Measurements from ENCODE around the gene CYP3A5. TPM values are rescaled to one million over a fixed set of nuclear protein-coding genes. Genes with fewer than 3 reads are reported as not detected.
"Not testable (repeated sequence)": the region's sequence is repeated elsewhere in the genome, so short reads cannot be mapped to it uniquely, and the experiment has no call there.

CYP3A5 gene
- total RNA-seq, 3 donors from 2014 or later, result 0.20 to 0.63 TPM; not detected in 1

DNA sequence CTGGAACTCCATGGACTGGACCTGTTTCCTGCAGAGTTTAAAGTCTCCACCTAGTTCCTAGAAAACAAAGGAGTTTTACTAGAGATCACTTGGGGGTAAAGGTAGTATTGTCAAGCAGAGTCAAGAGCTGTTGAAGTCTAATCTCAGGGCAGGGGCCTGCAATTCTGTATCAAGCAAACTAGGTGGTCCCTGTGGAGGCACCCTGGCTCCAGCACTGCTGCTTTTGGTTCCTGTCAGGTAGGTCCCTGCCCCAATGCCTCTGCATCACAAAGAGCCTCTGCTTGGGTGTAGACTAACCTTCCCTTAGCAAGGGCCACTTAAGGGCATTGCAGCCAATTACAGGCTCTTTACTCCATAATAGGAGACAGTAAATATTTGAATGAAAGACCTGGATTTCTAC lies 40.5 kb downstream of the CYP3A5 start:
- Mint-ChIP-seq H3K9me3 (no peaks in the 10 kb centered on the region), H3K4me1 (ENCODE audit: low read depth) (peaks cover 26% of the 10 kb centered on the region)

DNA sequence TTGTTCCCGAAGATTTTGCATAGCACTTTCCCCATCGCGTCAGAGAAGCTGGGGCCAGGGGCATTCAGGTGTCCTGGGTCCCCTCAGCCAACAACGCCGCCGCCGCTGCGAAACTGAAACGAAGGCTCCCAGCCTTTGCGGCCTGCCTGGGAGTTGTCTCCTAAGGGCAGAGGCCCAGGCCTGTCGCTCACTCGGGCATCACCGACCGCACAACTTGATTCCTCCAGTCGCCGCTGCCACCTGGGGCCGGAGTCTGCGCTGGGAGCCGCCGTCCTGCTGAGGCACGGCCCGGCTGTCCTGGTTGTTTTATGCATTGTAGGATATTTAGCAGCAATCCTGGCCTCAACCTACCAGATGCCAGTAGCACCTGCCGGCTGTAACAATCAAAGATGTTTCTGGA lies 41.1 kb downstream of the CYP3A5 start:
- Mint-ChIP-seq H3K36me3 (ENCODE audit: insufficient read depth) (peaks cover 26% of the 10 kb centered on the region), H3K4me3 (no peak overlapping the region), H3K27me3 (ENCODE audit: low read depth) (no peaks in the 10 kb centered on the region), H3K4me1 (ENCODE audit: low read depth) (peaks cover 26% of the 10 kb centered on the region), H3K9me3 (no peaks in the 10 kb centered on the region)
- no peak for ATAC-seq
- DNase-seq, result no peak

More for the DNA sequence above, 40.5 kb downstream of the CYP3A5 start:
- Mint-ChIP-seq H3K36me3 (ENCODE audit: insufficient read depth) (peaks cover 29% of the 10 kb centered on the region), H3K27me3 (ENCODE audit: low read depth) (no peaks in the 10 kb centered on the region), H3K4me3 (no peak overlapping the region)
- ATAC-seq (no peak), DNase-seq (no peak)

DNA sequence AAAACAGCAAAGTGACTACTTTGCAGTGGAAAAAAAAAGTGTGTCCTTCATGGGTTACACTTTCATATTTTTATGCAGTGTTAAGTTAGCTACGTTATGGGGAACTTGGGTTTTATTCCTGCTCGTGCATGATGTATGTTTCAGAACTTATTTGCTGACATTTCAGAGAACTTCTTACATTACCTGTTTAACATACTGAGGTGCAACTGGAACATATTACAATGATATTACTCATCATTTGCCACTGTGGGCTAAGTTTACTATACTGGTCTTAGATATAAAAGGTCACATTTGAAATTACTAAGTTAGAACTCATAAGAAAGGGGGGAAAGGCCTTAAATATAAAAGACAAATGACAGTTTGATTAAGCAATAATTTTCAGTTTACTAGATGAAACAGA lies 42.4 kb downstream of the CYP3A5 start:
- not testable (repeated sequence) for H3K27me3 Mint-ChIP-seq (ENCODE audit: low read depth); DNase-seq; H3K4me3 Mint-ChIP-seq; H3K9me3 Mint-ChIP-seq
- Mint-ChIP-seq H3K36me3 (ENCODE audit: insufficient read depth) (peaks cover 27% of the 10 kb centered on the region), H3K4me1 (ENCODE audit: low read depth) (peaks cover 26% of the 10 kb centered on the region)
- peak; percentile 88 to 94 for ATAC-seq

DNA sequence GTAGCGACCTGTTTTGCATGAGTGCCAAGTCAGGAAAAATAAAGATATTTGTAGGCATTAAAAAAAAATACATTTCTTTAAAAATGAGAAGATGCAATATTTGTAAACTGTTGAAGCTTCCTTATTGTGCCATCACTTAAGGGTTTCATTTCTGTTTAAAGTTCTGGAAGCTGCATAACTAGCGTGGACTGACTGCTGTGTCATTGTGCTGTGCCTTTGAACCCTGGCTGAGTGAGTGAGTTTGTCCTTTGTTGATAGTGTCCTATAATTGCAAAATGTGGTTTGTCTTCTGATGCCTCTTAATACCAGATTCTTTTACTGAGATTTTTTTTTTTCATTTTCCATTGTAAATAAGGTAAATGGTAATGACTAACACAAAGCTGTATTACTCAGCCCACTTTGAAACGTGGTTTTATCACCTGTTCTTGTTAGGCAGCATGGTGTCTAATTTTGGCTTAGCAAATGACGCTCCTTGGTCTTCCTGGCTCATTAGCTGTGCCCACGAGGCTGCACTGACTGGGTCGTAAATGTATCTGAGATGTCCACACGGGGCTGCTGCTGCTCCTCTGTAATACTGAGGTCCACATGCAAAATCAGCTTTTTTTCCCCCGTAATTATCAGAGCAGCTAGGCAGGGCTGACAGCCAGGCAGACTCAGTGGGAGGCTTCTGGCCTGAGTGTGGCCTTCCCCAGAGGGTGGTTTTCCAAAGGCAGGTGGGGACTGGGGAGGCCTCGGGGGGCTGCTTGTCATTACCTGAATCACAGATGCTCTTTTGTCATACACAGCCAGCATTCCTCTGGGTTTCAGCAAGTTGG lies 48.3 kb downstream of the CYP3A5 start:
- no peaks in the 10 kb centered on the region for H3K27me3 Mint-ChIP-seq (ENCODE audit: low read depth)
- DNase-seq (no peak), ATAC-seq (peak; percentile 94 to 97)
- no peak overlapping the region for H3K4me3 Mint-ChIP-seq
- H3K4me1 Mint-ChIP-seq (ENCODE audit: low read depth), result peaks cover 24% of the 10 kb centered on the region
- no peaks in the 10 kb centered on the region for H3K9me3 Mint-ChIP-seq
- peaks cover 37% of the 10 kb centered on the region for H3K36me3 Mint-ChIP-seq (ENCODE audit: insufficient read depth)

DNA sequence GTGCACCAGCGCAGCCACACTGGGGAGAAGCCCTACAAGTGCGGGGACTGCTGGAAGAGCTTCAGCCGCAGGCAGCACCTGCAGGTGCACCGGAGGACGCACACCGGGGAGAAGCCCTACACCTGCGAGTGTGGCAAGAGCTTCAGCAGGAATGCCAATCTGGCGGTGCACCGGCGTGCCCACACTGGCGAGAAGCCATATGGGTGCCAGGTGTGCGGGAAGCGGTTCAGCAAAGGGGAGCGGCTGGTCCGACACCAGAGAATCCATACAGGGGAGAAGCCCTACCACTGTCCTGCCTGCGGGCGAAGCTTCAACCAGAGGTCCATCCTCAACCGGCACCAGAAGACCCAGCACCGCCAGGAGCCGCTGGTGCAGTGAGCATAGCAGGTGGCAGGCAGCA lies 50.2 kb downstream of the CYP3A5 start:
- peaks cover 35% of the 10 kb centered on the region for H3K4me1 Mint-ChIP-seq (ENCODE audit: low read depth)
- peaks cover 50% of the 10 kb centered on the region for H3K36me3 Mint-ChIP-seq (ENCODE audit: insufficient read depth)
- no peak for DNase-seq
- ATAC-seq, result no peak
- H3K27me3 Mint-ChIP-seq (ENCODE audit: low read depth), result no peaks in the 10 kb centered on the region
- no peak overlapping the region for H3K4me3 Mint-ChIP-seq
- H3K9me3 Mint-ChIP-seq, result no peaks in the 10 kb centered on the region

DNA sequence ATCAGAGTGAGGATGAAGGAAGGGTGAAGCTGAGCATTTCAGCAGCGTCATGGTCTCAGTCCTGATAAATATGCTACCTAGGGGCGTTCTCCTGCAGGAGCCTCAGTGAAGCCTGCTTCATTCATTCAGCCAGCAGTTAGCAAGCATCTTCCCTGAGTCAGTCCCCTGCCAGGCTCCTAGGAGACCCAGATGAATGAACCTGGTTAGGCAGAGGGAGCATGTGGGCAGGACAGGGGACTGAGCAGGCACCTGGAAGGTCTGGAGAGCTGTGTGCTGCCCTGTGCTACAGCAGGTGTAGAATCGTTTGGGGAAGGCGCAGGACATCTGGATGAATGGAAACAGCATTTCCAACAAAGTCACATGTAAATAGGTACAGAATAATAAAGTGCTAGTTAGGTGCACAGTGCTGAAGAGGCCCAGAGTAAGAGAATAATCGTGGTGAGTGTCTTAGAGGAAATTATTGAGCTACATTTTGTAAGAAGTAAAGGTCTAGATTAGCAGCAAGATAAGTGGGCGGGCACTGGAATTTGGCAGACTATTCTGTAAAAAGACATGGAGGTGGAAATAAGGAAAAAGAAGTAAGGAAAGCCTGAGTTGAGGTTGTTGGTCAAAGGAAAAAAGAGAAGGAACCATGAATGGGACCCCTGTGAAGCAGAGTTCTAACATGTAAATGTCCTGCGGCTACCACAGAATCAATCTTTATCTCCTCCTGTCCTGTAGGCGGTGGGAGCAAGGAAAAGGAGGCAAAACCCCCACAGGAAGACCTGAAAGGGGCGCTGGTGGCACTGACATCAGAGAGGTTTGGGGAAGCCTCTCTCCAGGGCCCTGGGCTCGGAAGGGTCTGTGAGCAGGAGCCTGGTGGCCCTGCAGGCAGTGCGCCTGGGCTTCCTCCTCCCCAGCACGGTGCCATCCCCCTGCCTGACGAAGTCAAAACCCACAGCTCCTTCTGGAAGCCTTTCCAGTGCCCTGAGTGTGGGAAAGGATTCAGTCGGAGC lies 51.0 kb downstream of the CYP3A5 start:
- no peak for DNase-seq
- no peak overlapping the region for H3K4me3 Mint-ChIP-seq
- no peaks in the 10 kb centered on the region for H3K27me3 Mint-ChIP-seq (ENCODE audit: low read depth)
- no peaks in the 10 kb centered on the region for H3K9me3 Mint-ChIP-seq
- no peak for ATAC-seq
- peaks cover 58% of the 10 kb centered on the region for H3K36me3 Mint-ChIP-seq (ENCODE audit: insufficient read depth)
- peaks cover 44% of the 10 kb centered on the region for H3K4me1 Mint-ChIP-seq (ENCODE audit: low read depth)

DNA sequence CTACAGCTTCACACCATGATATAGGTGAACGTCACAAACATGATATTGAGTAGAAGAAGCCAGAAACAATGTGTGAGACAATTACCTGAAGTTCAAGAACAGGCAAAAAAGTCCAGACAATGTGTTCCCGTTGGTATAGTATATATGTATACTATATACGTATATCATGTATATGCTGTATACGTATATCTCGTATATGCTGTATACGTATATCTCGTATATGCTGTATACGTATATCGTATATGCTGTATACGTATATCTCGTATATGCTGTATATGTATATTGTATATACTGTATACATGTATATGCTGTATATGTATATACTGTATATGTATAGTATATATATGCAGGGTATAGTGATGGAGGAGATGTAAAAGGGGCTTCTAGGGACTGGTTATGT lies 52.3 kb downstream of the CYP3A5 start:
- H3K4me1 Mint-ChIP-seq (ENCODE audit: low read depth), result peaks cover 56% of the 10 kb centered on the region
- DNase-seq (no peak), ATAC-seq (no peak)
- H3K4me3 Mint-ChIP-seq, result no peak overlapping the region
- H3K36me3 Mint-ChIP-seq (ENCODE audit: insufficient read depth), result peaks cover 61% of the 10 kb centered on the region
- H3K27me3 Mint-ChIP-seq (ENCODE audit: low read depth), result no peaks in the 10 kb centered on the region
- no peaks in the 10 kb centered on the region for H3K9me3 Mint-ChIP-seq

DNA sequence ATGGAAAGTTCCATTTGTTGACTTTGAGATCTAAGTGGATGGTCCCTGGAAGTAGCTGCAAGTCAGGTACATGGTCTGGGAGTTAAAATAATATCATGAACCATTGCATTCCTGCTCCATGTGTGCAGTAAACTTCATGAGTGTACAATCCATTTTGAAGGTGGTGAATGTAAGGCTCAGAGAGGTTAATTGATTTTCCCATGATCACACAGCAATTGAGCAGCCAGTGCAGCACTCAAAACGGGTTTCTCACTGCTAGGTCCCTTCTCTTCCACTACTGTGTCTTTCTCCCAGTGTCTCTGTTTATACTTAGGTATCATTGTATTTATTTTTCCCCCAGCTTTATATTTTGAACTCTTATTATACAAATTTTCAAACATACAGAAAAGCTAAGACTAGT lies 53.1 kb downstream of the CYP3A5 start:
- Mint-ChIP-seq H3K9me3 (no peaks in the 10 kb centered on the region), H3K4me3 (no peak overlapping the region)

DNA sequence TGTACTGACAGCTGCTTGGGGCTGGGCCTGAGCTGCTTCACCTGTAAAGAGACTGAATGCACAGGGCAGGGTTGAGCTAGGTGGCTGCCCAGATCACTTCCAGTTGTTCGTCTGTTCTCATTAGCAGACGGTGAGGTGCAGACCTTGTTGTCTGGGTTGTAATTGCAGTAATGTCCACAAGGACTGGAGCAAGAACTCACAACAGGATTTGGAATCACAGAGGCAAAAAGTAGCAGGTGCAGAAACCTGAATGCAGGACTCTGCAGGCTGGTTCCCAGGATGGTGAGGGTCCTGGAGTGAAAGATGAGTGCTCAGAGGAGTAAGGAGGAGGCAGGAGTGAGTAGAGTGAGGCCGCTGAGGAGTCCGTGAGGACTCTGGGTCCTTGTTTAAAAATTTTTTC lies 53.8 kb downstream of the CYP3A5 start:
- peaks cover 53% of the 10 kb centered on the region for H3K4me1 Mint-ChIP-seq (ENCODE audit: low read depth)
- H3K4me3 Mint-ChIP-seq, result peak overlapping the region; percentile 1
- ATAC-seq, result no peak
- no peak for DNase-seq
- no peaks in the 10 kb centered on the region for H3K27me3 Mint-ChIP-seq (ENCODE audit: low read depth)
- peaks cover 65% of the 10 kb centered on the region for H3K36me3 Mint-ChIP-seq (ENCODE audit: insufficient read depth)
- H3K9me3 Mint-ChIP-seq, result no peaks in the 10 kb centered on the region

More for the DNA sequence above, 53.1 kb downstream of the CYP3A5 start:
- ATAC-seq (no peak), DNase-seq (no peak)
- Mint-ChIP-seq H3K27me3 (ENCODE audit: low read depth) (no peaks in the 10 kb centered on the region), H3K36me3 (ENCODE audit: insufficient read depth) (peaks cover 63% of the 10 kb centered on the region), H3K4me1 (ENCODE audit: low read depth) (peaks cover 56% of the 10 kb centered on the region)

DNA sequence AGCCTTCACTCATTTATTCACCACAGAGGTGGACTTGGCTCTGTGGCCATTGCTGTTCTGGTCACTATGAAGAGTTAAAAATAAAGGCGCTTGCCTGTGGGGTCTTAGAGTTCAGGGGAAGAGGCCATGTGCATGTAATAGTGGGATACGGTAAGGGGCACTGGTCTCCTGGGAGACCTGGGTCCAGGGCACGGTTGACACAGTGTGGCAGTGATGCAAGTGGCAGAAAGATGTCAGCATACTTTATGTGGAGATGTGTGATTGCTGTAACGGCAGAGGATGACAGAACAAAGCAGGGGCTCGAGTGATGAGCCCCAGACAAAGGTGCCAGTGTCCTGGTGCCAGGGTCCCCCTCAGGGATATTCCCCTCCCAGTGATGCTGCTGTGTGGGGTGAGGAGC lies 54.5 kb downstream of the CYP3A5 start:
- H3K4me1 Mint-ChIP-seq (ENCODE audit: low read depth), result peaks cover 49% of the 10 kb centered on the region
- ATAC-seq (no peak), DNase-seq (no peak)
- no peaks in the 10 kb centered on the region for H3K27me3 Mint-ChIP-seq (ENCODE audit: low read depth)
- H3K36me3 Mint-ChIP-seq (ENCODE audit: insufficient read depth), result peaks cover 61% of the 10 kb centered on the region
- peak overlapping the region; percentile 81 for H3K4me3 Mint-ChIP-seq
- H3K9me3 Mint-ChIP-seq, result no peaks in the 10 kb centered on the region

DNA sequence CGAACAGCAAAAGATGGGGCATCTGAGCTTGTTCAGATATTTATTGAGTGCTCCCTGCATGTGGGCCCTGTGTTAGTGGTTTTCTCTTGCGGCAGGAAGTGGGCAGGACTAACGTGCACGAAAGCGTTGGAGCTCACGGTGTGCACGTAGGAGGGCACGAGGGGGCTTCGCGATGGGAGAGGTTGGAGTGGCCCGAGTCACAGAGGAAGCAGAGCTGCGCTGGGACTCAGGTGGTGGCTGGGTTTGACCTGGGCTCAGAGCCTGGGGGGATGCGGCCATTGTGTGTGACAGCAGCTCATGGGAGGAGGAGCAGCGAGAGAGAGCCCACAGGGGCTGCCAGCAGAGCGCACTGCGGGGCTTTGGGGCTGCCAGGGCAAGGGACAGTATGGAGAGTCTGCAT lies 55.3 kb downstream of the CYP3A5 start:
- peaks cover 52% of the 10 kb centered on the region for H3K4me1 Mint-ChIP-seq (ENCODE audit: low read depth)
- H3K36me3 Mint-ChIP-seq (ENCODE audit: insufficient read depth), result peaks cover 55% of the 10 kb centered on the region
- DNase-seq, result peak; percentile 49
- ATAC-seq, result peak; percentile 83 to 86
- H3K27me3 Mint-ChIP-seq (ENCODE audit: low read depth), result no peaks in the 10 kb centered on the region
- H3K9me3 Mint-ChIP-seq, result no peaks in the 10 kb centered on the region
- H3K4me3 Mint-ChIP-seq, result peak overlapping the region; percentile 81

DNA sequence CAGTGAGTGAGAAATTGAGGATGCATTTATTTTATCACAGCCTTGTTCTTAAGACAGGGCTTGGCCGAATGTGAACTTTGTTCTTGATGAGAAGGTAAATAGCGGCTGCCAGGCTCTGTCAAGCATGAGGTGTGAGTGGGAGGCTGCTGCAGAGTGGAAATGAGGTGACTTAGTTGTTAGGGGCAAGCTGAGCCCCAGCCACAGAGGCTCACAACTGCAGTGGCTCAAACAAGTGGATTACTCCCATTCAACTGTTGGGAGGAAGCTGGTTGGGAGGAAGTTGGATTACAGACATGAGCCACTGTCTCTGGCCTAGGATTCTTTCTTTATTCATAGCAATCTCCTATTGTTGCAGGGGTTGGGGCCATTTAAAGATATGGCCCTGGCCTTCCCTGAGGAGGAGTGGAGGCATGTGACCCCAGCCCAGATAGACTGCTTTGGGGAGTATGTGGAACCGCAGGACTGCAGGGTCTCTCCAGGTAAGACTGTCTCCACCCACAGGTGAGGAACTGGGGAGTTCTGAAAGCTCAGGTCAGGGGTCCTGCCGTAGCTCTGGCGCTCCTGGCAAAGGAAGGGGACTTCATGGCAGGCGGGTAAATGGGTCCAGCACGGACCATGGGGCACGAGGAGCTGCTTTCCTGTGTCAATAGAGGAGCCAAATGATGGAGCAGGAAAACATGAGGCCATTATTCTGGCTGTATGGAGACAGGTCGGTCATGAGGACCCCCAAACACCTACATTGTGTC lies 55.9 kb downstream of the CYP3A5 start:
- DNase-seq (no peak), ATAC-seq (peak; percentile 66 to 68)
- Mint-ChIP-seq H3K36me3 (ENCODE audit: insufficient read depth) (peaks cover 56% of the 10 kb centered on the region), H3K4me1 (ENCODE audit: low read depth) (peaks cover 57% of the 10 kb centered on the region), H3K27me3 (ENCODE audit: low read depth) (no peaks in the 10 kb centered on the region), H3K9me3 (no peaks in the 10 kb centered on the region), H3K4me3 (peak overlapping the region; percentile 81)

DNA sequence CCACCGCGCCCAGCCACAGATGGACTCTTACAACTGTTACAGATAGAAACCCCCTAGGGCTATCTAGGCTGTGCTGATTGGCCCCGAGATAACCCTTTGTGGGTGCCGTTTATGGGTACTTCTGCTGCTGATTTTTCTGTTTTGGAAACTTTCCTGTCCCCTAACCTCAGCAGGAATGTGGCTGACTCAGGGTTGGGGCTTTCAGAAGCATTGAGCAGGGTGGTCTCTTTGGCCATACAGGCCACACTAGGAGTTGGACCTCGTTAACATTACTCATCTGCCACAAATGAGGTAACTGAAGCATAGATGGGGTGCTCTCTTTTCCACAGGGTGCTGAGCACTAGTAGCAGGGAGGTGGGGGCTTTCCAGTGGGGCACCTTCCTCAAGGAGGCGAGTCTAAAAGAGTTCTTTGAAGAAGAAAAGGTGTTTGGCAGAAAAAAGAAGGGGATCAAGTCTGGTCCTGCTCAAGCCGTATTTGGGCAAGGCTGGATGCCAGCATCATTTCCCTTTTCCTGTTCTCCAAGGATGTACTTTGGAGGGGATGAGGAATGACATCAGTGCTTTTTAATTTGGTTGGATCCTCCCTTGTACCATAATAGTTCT lies 56.6 kb downstream of the CYP3A5 start:
- DNase-seq, result no peak
- ATAC-seq, result peak; percentile 53 to 55
- Mint-ChIP-seq H3K4me1 (ENCODE audit: low read depth) (peaks cover 64% of the 10 kb centered on the region), H3K4me3 (peak overlapping the region; percentile 81), H3K9me3 (no peaks in the 10 kb centered on the region), H3K27me3 (ENCODE audit: low read depth) (no peaks in the 10 kb centered on the region), H3K36me3 (ENCODE audit: insufficient read depth) (peaks cover 50% of the 10 kb centered on the region)

DNA sequence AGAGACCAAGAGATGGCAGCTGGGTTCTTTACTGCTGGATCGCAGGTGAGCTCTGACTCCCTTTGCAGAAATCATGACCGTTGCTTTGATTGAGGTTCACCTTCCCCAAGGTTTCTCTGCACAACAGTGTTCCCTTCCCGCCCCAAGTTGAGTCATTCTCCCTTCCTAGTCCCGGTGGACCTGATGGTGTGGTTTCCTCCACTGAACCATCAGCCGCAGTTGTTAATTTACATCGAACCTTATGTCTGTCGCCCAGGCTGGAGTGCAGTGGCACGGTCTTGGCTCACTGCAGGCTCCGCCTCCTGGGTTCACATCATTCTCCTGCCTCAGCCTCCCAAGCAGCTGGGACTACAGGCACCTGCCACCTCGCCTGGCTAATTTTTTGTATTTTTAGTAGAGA lies 57.2 kb downstream of the CYP3A5 start:
- no peak overlapping the region for H3K4me3 Mint-ChIP-seq
- no peak for DNase-seq
- no peaks in the 10 kb centered on the region for H3K27me3 Mint-ChIP-seq (ENCODE audit: low read depth)
- ATAC-seq, result no peak
- peaks cover 70% of the 10 kb centered on the region for H3K4me1 Mint-ChIP-seq (ENCODE audit: low read depth)
- H3K9me3 Mint-ChIP-seq, result no peaks in the 10 kb centered on the region
- H3K36me3 Mint-ChIP-seq (ENCODE audit: insufficient read depth), result peaks cover 49% of the 10 kb centered on the region

All from activated T-cell treated with anti-CD3 and anti-CD28 coated beads, Interleukin-2, amount 50 U/mL, for 4 hours (primary cell).